ENCODE results near the gene SNRNP40. TPM values are rescaled to one million over a fixed set of nuclear protein-coding genes. Genes with fewer than 3 reads are reported as not detected.
A peak's percentile ranks its signal among the peaks of the same experiment; 100 is the strongest.

The SNRNP40 gene
- polyA plus RNA-seq, 1 donor (not counting 4 experiments of a cell fraction or from before 2014, with no cell fraction given) = 57.4 TPM

DNA sequence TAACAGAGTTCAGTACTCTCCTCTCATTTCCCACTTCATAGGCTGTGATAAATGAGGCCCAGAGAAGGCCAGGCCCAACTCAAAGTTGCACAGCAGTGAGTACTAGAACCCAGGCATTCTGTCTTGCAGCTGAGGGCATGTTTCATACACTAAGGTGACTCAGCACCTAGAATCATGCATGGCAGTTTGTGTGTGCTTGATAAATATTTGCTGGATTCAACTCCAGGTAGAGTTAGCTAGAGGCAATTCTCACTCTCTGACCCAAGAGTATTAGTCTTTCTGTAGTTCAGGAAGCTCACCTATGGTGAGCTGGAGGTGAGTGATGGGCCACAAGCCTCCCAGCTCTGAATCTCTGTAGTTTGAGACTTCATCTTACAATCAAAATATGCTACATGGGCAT, 67.6 kb downstream of the SNRNP40 start:
- no peak overlapping the region for H3K4me3 ChIP-seq (ENCODE audit: control insufficient read depth in 2 of 3, extremely low read depth in 1 of 3, insufficient read depth in 2 of 3, low read depth in 1 of 3, low read length in 3 of 3)

GRCh38 chr1:31227891-31228568, 68.6 kb downstream of the SNRNP40 start:
- no peaks in the 10 kb centered on the region for H3K79me2 ChIP-seq (ENCODE audit: control insufficient read depth, insufficient read depth, low read length)

More for the DNA sequence above, 67.6 kb downstream of the SNRNP40 start:
- dilution Hi-C loops (cut with MboI; ENCODE audit: extremely low pct_ligation_motif_present, low sequenced_read_pairs) = no loop called here
- H3K36me3 ChIP-seq (ENCODE audit: control insufficient read depth in 2 of 2, extremely low read depth in 1 of 2, insufficient read depth in 2 of 2, low read length in 2 of 2) = no peaks in the 10 kb centered on the region
- DNase-seq (ENCODE audit: low read depth, low spot score) (no peak), FAIRE-seq (peak; percentile 83)
- no peaks in the 10 kb centered on the region for H4K20me1 ChIP-seq (ENCODE audit: control insufficient read depth, extremely low read depth, insufficient read depth, low read length)
- no peaks in the 10 kb centered on the region for H3K79me2 ChIP-seq (ENCODE audit: control insufficient read depth, insufficient read depth, low read length)
- TF ChIP-seq EZH2 (IDR thresholded peaks at IDR 0.05; ENCODE audit: low read length) (no peak), CTCF (optimal IDR thresholded peaks at IDR 0.05 in 1 of 3, IDR thresholded peaks at IDR 0.05 in 1 of 3, conservative IDR thresholded peaks at IDR 0.05 in 1 of 3; ENCODE audit: extremely low read depth in 1 of 3, insufficient read depth in 2 of 3, low read length in 3 of 3) (no peak)
- no peaks in the 10 kb centered on the region for H3K9me1 ChIP-seq (ENCODE audit: control insufficient read depth, extremely low read depth, insufficient read depth, low read length)
- H3K9ac ChIP-seq (ENCODE audit: control insufficient read depth, extremely low read depth, insufficient read depth, low read length) = no peak overlapping the region
- no peaks in the 10 kb centered on the region for H3K9me3 ChIP-seq (ENCODE audit: control insufficient read depth, low read depth, low read length)
- H3K4me2 ChIP-seq (ENCODE audit: control insufficient read depth, extremely low read depth, insufficient read depth, low read depth, low read length) = no peak overlapping the region
- no peak overlapping the region for H3K27ac ChIP-seq (ENCODE audit: control insufficient read depth, insufficient read depth, low read length)
- peaks cover 8% of the 10 kb centered on the region for H3K27me3 ChIP-seq (ENCODE audit: control insufficient read depth, extremely low read depth, insufficient read depth, low read length)
- H2AFZ ChIP-seq (ENCODE audit: control insufficient read depth, low read length) = no peak overlapping the region
- H3K4me1 ChIP-seq (ENCODE audit: control insufficient read depth, extremely low read depth, insufficient read depth, low read length) = no peaks in the 10 kb centered on the region

More at GRCh38 chr1:31227891-31228568, 68.6 kb downstream of the SNRNP40 start:
- TF ChIP-seq CTCF (optimal IDR thresholded peaks at IDR 0.05 in 1 of 3, IDR thresholded peaks at IDR 0.05 in 1 of 3, conservative IDR thresholded peaks at IDR 0.05 in 1 of 3; ENCODE audit: extremely low read depth in 1 of 3, insufficient read depth in 2 of 3, low read length in 3 of 3) (no peak), EZH2 (IDR thresholded peaks at IDR 0.05; ENCODE audit: low read length) (no peak)
- dilution Hi-C loops (cut with MboI; ENCODE audit: extremely low pct_ligation_motif_present, low sequenced_read_pairs) = no loop called here
- FAIRE-seq = no peak
- no peaks in the 10 kb centered on the region for H3K36me3 ChIP-seq (ENCODE audit: control insufficient read depth in 2 of 2, extremely low read depth in 1 of 2, insufficient read depth in 2 of 2, low read length in 2 of 2)
- H3K4me3 ChIP-seq (ENCODE audit: control insufficient read depth in 2 of 3, extremely low read depth in 1 of 3, insufficient read depth in 2 of 3, low read depth in 1 of 3, low read length in 3 of 3) = no peak overlapping the region
- H3K27me3 ChIP-seq (ENCODE audit: control insufficient read depth, extremely low read depth, insufficient read depth, low read length) = peaks cover 13% of the 10 kb centered on the region
- no peaks in the 10 kb centered on the region for H3K9me3 ChIP-seq (ENCODE audit: control insufficient read depth, low read depth, low read length)
- no peak overlapping the region for H2AFZ ChIP-seq (ENCODE audit: control insufficient read depth, low read length)
- H3K27ac ChIP-seq (ENCODE audit: control insufficient read depth, insufficient read depth, low read length) = no peak overlapping the region
- H3K9me1 ChIP-seq (ENCODE audit: control insufficient read depth, extremely low read depth, insufficient read depth, low read length) = no peaks in the 10 kb centered on the region
- H3K9ac ChIP-seq (ENCODE audit: control insufficient read depth, extremely low read depth, insufficient read depth, low read length) = no peak overlapping the region
- H3K4me1 ChIP-seq (ENCODE audit: control insufficient read depth, extremely low read depth, insufficient read depth, low read length) = no peaks in the 10 kb centered on the region
- DNase-seq (ENCODE audit: low read depth, low spot score) = no peak
- H4K20me1 ChIP-seq (ENCODE audit: control insufficient read depth, extremely low read depth, insufficient read depth, low read length) = no peaks in the 10 kb centered on the region
- H3K4me2 ChIP-seq (ENCODE audit: control insufficient read depth, extremely low read depth, insufficient read depth, low read depth, low read length) = no peak overlapping the region

All from keratinocyte (primary cell).